Breast epithelium (tissue), 3 donors: ENCODE data around the gene NMRAL1.

Experiments
- CTCF ChIP-seq, 3 donors: fragments of 450-650 bp; IDR thresholded peaks; one replicate each; pipeline ENCODE4 v1.5.1; 2016 to 2017; ENCODE audit warnings: antibody characterized with exemption in 3 of 3, mild to moderate bottlenecking in 3 of 3, moderate library complexity in 3 of 3
- POLR2A ChIP-seq: fragments of 450-650 bp; IDR thresholded peaks from one replicate; pipeline ENCODE4 v1.6.1; 2016; ENCODE audit warnings: antibody characterized with exemption, mild to moderate bottlenecking, moderate library complexity
- POLR2AphosphoS5 ChIP-seq, 3 donors: sonication (generic); formaldehyde crosslinking; IDR thresholded peaks; one replicate each; pipeline ENCODE4 v1.6.1; 2017; ENCODE audit warnings: antibody characterized with exemption in 3 of 3

GRCh38 chr16:4510131-4510530 is 35.7 kb upstream of the NMRAL1 start:
- TF ChIP-seq CTCF (IDR thresholded peaks at IDR 0.05) (no peak), POLR2A (no peak), POLR2AphosphoS5 (IDR thresholded peaks at IDR 0.05) (no peak)
